ENCODE results near the gene TLK1. TPM values are rescaled to one million over a fixed set of nuclear protein-coding genes. Genes with fewer than 3 reads are reported as not detected.

Gene TLK1
- total and polyA plus RNA-seq, 10 of the 15 experiments (the other 5 are each of a cell fraction or from before 2014, with no cell fraction given): 25.1 to 126 (median 57.3) TPM

- TF ChIP-seq EED (IDR thresholded peaks at IDR 0.05; ENCODE audit: low read depth): 0 out of 2 replicates have a peak, but pooled peaks have one; percentile 52
- TF ChIP-seq ZBTB4 (CRISPR knock-in tag; IDR thresholded peaks at IDR 0.05): no peak
- no peak for TF ChIP-seq GATAD2B (conservative IDR thresholded peaks at IDR 0.05; ENCODE audit: low read depth)
- TF ChIP-seq ESRRA (IDR thresholded peaks at IDR 0.05; ENCODE audit: low read length): no peak
- no peak for TF ChIP-seq ZBED1 (IDR thresholded peaks at IDR 0.05; ENCODE audit: borderline replicate concordance)
- TF ChIP-seq, protein P1, sequence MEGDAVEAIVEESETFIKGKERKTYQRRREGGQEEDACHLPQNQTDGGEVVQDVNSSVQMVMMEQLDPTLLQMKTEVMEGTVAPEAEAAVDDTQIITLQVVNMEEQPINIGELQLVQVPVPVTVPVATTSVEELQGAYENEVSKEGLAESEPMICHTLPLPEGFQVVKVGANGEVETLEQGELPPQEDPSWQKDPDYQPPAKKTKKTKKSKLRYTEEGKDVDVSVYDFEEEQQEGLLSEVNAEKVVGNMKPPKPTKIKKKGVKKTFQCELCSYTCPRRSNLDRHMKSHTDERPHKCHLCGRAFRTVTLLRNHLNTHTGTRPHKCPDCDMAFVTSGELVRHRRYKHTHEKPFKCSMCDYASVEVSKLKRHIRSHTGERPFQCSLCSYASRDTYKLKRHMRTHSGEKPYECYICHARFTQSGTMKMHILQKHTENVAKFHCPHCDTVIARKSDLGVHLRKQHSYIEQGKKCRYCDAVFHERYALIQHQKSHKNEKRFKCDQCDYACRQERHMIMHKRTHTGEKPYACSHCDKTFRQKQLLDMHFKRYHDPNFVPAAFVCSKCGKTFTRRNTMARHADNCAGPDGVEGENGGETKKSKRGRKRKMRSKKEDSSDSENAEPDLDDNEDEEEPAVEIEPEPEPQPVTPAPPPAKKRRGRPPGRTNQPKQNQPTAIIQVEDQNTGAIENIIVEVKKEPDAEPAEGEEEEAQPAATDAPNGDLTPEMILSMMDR (IDR thresholded peaks at IDR 0.05 in 2 of 3, conservative IDR thresholded peaks at IDR 0.05 in 1 of 3; ENCODE audit: control insufficient read depth in 2 of 3, extremely low read depth in 1 of 3, insufficient read depth in 1 of 3, low read depth in 3 of 3, low read length in 3 of 3): no peak
- no peak for TF ChIP-seq KDM1A (IDR thresholded peaks at IDR 0.05; ENCODE audit: borderline replicate concordance)
- TF ChIP-seq STAT3 (IDR thresholded peaks at IDR 0.05; ENCODE audit: low read depth, low read length): no peak
- TF ChIP-seq IRF4 (IDR thresholded peaks at IDR 0.05; ENCODE audit: low read depth, low read length): 0 out of 2 replicates have a peak, but pooled peaks have one; percentile 32
- TF ChIP-seq, protein P2, sequence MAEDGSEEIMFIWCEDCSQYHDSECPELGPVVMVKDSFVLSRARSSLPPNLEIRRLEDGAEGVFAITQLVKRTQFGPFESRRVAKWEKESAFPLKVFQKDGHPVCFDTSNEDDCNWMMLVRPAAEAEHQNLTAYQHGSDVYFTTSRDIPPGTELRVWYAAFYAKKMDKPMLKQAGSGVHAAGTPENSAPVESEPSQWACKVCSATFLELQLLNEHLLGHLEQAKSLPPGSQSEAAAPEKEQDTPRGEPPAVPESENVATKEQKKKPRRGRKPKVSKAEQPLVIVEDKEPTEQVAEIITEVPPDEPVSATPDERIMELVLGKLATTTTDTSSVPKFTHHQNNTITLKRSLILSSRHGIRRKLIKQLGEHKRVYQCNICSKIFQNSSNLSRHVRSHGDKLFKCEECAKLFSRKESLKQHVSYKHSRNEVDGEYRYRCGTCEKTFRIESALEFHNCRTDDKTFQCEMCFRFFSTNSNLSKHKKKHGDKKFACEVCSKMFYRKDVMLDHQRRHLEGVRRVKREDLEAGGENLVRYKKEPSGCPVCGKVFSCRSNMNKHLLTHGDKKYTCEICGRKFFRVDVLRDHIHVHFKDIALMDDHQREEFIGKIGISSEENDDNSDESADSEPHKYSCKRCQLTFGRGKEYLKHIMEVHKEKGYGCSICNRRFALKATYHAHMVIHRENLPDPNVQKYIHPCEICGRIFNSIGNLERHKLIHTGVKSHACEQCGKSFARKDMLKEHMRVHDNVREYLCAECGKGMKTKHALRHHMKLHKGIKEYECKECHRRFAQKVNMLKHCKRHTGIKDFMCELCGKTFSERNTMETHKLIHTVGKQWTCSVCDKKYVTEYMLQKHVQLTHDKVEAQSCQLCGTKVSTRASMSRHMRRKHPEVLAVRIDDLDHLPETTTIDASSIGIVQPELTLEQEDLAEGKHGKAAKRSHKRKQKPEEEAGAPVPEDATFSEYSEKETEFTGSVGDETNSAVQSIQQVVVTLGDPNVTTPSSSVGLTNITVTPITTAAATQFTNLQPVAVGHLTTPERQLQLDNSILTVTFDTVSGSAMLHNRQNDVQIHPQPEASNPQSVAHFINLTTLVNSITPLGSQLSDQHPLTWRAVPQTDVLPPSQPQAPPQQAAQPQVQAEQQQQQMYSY (CRISPR knock-in tag; IDR thresholded peaks at IDR 0.05): no peak
- TF ChIP-seq SRF (IDR thresholded peaks at IDR 0.05; ENCODE audit: low read depth in 2 of 2, low read length in 2 of 2): no peak
- no peak for TF ChIP-seq SP1 (IDR thresholded peaks at IDR 0.05; ENCODE audit: low read depth, low read length)
- no peak for TF ChIP-seq JUND (IDR thresholded peaks at IDR 0.05; ENCODE audit: low read depth, low read length)
- TF ChIP-seq MYB (IDR thresholded peaks at IDR 0.05; ENCODE audit: borderline replicate concordance, low read depth, low read length): no peak
- no peak for TF ChIP-seq RCOR1 (conservative IDR thresholded peaks at IDR 0.05; ENCODE audit: low read depth, low read length)
- TF ChIP-seq, protein P3, sequence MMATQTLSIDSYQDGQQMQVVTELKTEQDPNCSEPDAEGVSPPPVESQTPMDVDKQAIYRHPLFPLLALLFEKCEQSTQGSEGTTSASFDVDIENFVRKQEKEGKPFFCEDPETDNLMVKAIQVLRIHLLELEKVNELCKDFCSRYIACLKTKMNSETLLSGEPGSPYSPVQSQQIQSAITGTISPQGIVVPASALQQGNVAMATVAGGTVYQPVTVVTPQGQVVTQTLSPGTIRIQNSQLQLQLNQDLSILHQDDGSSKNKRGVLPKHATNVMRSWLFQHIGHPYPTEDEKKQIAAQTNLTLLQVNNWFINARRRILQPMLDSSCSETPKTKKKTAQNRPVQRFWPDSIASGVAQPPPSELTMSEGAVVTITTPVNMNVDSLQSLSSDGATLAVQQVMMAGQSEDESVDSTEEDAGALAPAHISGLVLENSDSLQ (IDR thresholded peaks at IDR 0.05): no peak
- no peak for TF ChIP-seq ATF7 (IDR thresholded peaks at IDR 0.05; ENCODE audit: low read depth)
- no peak; the same call in 1 of the 2 replicates for TF ChIP-seq ZNF217 (IDR thresholded peaks at IDR 0.05)
- peak; percentile 92 for TF ChIP-seq SPI1 (IDR thresholded peaks at IDR 0.05; ENCODE audit: borderline replicate concordance, insufficient read depth, low read depth, low read length)
- TF ChIP-seq IKZF1 (conservative IDR thresholded peaks at IDR 0.05): peak; percentile 78
- peak; percentile 10; the same call in 1 of the 2 replicates for TF ChIP-seq ZNF24 (IDR thresholded peaks at IDR 0.05)
- no peak for TF ChIP-seq EGR1 (IDR thresholded peaks at IDR 0.05; ENCODE audit: borderline replicate concordance in 1 of 2, low read depth in 2 of 2, low read length in 2 of 2)
- no peak for TF ChIP-seq FOXK2 (IDR thresholded peaks at IDR 0.05)
These were observed 14.1 kb downstream of the TLK1 start (continued) for GRCh38 chr2:171146633-171147032.
